ENCODE data around the gene BRAT1.

The BRAT1 gene

DNA sequence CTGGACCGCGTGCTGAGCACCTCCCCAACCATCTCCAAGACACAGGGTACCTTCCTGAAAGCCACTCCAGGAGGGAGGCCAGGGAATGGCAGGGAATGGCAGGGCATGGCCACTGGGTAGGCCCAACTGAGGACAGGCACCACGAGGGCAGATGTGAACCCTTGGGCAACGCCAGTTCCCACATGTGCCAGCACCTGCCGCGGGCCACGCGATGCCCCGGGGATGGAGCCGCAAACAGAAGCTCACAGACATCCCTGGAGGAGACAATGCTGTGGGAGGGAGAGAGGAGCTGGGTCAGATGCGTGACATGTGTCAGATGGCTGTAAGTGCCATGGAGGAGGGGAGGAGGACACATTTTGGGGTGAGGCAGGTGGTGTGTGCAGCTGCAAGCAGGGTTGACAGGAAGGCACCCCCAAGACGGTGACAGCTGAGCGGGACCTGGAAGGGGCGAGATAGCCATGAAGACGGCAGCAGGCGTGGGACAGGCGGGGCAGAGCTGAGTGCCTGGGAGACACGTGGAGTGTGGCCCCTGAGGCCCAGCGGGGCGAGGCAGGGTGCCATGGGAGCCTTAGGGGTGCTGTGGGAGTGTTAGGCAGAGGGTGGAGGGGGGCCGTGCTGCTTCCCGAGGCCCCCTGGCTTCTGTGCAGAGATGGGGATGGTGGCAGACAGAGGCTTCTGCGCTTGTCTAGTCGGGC is 31.1 kb upstream of the BRAT1 start:
- Histone ChIP-seq H3K4me3 (IDR thresholded peaks at IDR 0.05; ENCODE audit: insufficient read depth, low read depth, low read length) (no peak overlapping the region), H3K27me3 (ENCODE audit: insufficient read depth, low read depth) (no peaks in the 10 kb centered on the region), H3K9ac (no peak overlapping the region), H3K4me2 (no peak overlapping the region), H3K4me1 (ENCODE audit: low read depth, poor library complexity, severe bottlenecking) (no peaks in the 10 kb centered on the region), H2AFZ (ENCODE audit: low read depth) (no peak overlapping the region), H3K36me3 (ENCODE audit: insufficient read depth) (no peaks in the 10 kb centered on the region), H3K27ac (no peak overlapping the region), H4K20me1 (ENCODE audit: insufficient read depth) (no peaks in the 10 kb centered on the region), H3K79me2 (ENCODE audit: insufficient read depth, low read depth) (no peaks in the 10 kb centered on the region)
- TF ChIP-seq, protein P1, sequence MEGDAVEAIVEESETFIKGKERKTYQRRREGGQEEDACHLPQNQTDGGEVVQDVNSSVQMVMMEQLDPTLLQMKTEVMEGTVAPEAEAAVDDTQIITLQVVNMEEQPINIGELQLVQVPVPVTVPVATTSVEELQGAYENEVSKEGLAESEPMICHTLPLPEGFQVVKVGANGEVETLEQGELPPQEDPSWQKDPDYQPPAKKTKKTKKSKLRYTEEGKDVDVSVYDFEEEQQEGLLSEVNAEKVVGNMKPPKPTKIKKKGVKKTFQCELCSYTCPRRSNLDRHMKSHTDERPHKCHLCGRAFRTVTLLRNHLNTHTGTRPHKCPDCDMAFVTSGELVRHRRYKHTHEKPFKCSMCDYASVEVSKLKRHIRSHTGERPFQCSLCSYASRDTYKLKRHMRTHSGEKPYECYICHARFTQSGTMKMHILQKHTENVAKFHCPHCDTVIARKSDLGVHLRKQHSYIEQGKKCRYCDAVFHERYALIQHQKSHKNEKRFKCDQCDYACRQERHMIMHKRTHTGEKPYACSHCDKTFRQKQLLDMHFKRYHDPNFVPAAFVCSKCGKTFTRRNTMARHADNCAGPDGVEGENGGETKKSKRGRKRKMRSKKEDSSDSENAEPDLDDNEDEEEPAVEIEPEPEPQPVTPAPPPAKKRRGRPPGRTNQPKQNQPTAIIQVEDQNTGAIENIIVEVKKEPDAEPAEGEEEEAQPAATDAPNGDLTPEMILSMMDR (conservative IDR thresholded peaks at IDR 0.05; ENCODE audit: low read depth, low read length), result no peak

DNA sequence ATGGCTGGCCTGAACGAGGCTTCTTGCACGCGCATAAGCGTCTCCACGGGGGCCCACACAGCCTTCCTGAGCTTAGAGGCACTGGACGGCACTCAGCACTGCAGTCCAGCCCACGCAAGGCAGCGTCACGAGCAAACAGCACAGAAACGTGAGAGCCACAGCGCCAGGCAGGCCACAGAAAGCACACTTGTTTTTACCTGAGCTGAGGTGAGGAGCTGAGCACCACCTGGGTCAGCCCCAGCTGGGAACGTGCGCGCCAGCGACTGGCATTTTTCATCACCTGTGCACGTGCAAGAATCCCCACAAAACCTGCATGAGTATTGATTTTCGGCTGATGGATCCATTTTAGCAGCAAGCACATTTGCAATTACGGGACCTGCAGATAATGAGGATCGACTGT is 30.1 kb upstream of the BRAT1 start:
- Histone ChIP-seq H3K4me2 (no peak overlapping the region), H3K36me3 (ENCODE audit: insufficient read depth) (no peaks in the 10 kb centered on the region), H3K27ac (no peak overlapping the region), H3K4me1 (ENCODE audit: low read depth, poor library complexity, severe bottlenecking) (no peaks in the 10 kb centered on the region), H3K27me3 (ENCODE audit: insufficient read depth, low read depth) (no peaks in the 10 kb centered on the region), H3K4me3 (IDR thresholded peaks at IDR 0.05; ENCODE audit: insufficient read depth, low read depth, low read length) (no peak overlapping the region), H3K79me2 (ENCODE audit: insufficient read depth, low read depth) (no peaks in the 10 kb centered on the region), H2AFZ (ENCODE audit: low read depth) (no peak overlapping the region), H3K9ac (no peak overlapping the region), H4K20me1 (ENCODE audit: insufficient read depth) (no peaks in the 10 kb centered on the region)
- TF ChIP-seq, protein P1 (conservative IDR thresholded peaks at IDR 0.05; ENCODE audit: low read depth, low read length), result no peak

DNA sequence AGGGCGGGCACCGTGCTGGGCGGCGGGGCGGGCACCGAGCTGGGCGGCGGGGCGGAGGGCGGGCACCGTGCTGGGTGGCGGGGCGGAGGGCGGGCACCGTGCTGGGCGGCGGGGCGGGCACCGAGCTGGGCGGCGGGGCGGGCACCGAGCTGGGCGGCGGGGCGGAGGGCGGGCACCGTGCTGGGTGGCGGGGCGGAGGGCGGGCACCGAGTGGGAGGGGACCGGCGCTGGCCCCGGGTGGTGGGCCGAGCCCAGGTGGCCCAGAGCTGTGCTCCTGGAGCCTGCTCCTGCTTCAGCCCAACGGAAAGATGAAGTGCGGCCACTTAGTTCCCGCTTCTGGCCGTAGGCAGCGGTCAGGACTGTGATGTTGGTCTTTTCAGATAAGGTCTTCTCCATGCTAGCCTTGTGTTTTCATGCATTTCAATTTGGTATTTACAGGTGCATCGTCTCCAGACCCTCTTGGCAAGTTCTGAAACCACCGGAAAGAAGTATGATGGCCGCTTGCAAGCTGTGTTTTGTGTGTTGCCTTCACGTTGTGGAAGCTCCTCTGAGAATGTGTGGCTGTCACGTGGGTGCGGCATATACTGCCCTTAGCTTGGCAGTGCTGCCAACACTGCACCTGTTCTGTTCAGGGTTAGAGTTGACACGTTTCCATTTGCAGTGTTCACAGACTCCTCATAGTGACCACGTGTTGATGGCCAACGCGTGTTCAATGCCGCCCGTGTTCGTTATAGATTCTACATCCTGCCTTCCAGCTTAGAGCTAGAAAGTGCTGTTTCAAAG is 28.7 kb upstream of the BRAT1 start:
- no peaks in the 10 kb centered on the region for H3K27me3 ChIP-seq (ENCODE audit: insufficient read depth, low read depth)
- no peaks in the 10 kb centered on the region for H3K4me1 ChIP-seq (ENCODE audit: low read depth, poor library complexity, severe bottlenecking)
- no peak overlapping the region for H3K4me2 ChIP-seq
- H3K9ac ChIP-seq, result no peak overlapping the region
- H3K36me3 ChIP-seq (ENCODE audit: insufficient read depth), result no peaks in the 10 kb centered on the region
- TF ChIP-seq, protein P1 (conservative IDR thresholded peaks at IDR 0.05; ENCODE audit: low read depth, low read length), result no peak
- no peak overlapping the region for H2AFZ ChIP-seq (ENCODE audit: low read depth)
- no peak overlapping the region for H3K27ac ChIP-seq
- H3K4me3 ChIP-seq (IDR thresholded peaks at IDR 0.05; ENCODE audit: insufficient read depth, low read depth, low read length), result no peak overlapping the region
- H3K79me2 ChIP-seq (ENCODE audit: insufficient read depth, low read depth), result no peaks in the 10 kb centered on the region
- no peaks in the 10 kb centered on the region for H4K20me1 ChIP-seq (ENCODE audit: insufficient read depth)

DNA sequence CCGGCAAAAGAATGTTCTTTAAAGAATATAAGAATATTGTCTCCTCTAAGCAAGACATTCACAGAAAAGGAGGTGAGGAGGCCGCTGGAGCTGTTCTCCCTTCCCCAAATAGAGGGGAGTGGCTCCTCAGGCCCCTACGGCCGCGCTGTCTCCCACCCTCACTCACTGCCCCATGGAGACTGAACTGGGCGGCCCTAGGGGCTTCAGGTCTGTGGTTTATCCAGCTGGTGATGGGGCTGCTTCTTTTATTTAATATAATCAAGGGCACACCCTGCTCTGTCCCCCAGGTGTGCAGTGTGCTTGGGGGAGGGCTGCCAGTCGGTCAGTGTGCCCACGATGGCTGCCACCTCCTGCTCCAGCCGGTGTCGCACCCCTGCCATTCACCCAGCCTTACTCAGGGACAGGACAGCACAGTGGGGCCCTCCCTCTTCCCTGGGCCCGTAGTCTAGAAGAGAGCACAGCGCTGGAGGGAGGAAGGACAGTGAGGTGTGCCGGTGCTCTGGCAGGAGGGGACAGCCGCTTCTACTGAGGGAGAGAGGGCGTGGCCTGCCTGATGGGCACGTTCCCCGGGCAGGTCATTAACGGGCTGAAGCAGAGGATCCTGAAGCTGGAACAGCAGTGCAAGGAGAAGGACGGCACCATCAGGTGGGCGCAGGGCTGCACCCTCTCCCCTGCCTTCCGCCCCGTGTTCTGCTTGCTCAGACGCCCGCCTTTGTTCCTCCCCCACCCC is 26.8 kb upstream of the BRAT1 start:
- no peak overlapping the region for H3K9ac ChIP-seq
- no peak overlapping the region for H3K4me2 ChIP-seq
- H3K36me3 ChIP-seq (ENCODE audit: insufficient read depth), result no peaks in the 10 kb centered on the region
- H3K79me2 ChIP-seq (ENCODE audit: insufficient read depth, low read depth), result no peaks in the 10 kb centered on the region
- no peaks in the 10 kb centered on the region for H4K20me1 ChIP-seq (ENCODE audit: insufficient read depth)
- H3K4me3 ChIP-seq (IDR thresholded peaks at IDR 0.05; ENCODE audit: insufficient read depth, low read depth, low read length), result no peak overlapping the region
- TF ChIP-seq, protein P1 (conservative IDR thresholded peaks at IDR 0.05; ENCODE audit: low read depth, low read length), result no peak
- H3K27ac ChIP-seq, result no peak overlapping the region
- H3K4me1 ChIP-seq (ENCODE audit: low read depth, poor library complexity, severe bottlenecking), result no peaks in the 10 kb centered on the region
- H3K27me3 ChIP-seq (ENCODE audit: insufficient read depth, low read depth), result no peaks in the 10 kb centered on the region
- no peak overlapping the region for H2AFZ ChIP-seq (ENCODE audit: low read depth)
